Measurements from ENCODE around the gene RWDD3. TPM values are rescaled to one million over a fixed set of nuclear protein-coding genes. Genes with fewer than 3 reads are reported as not detected.

RWDD3 gene
- polyA plus RNA-seq, 4 donors = 18.1 to 36.5 (median 23.8) TPM

GRCh38 chr1:95222629-95223028 lies 11.4 kb upstream of the RWDD3 start:
- FAIRE-seq (no peak), DNase-seq (no peak)
- Histone ChIP-seq H3K4me1 (ENCODE audit: control insufficient read depth in 3 of 3, insufficient read depth in 2 of 3, low read depth in 1 of 3, low read length in 2 of 3) (no peaks in the 10 kb centered on the region), H3K4me3 (ENCODE audit: low read depth in 1 of 3, low read length in 3 of 3) (no peak overlapping the region), H3K27ac (ENCODE audit: low read depth in 1 of 3, low read length in 2 of 3) (no peak overlapping the region), H3K36me3 (ENCODE audit: control insufficient read depth in 3 of 3, insufficient read depth in 2 of 3, low read depth in 1 of 3, low read length in 3 of 3) (no peaks in the 10 kb centered on the region), H3K9me3 (ENCODE audit: control insufficient read depth in 2 of 2, insufficient read depth in 1 of 2, low read depth in 1 of 2, low read length in 1 of 2) (no peaks in the 10 kb centered on the region), H3K27me3 (ENCODE audit: control insufficient read depth in 3 of 3, insufficient read depth in 3 of 3, low read length in 3 of 3) (no peaks in the 10 kb centered on the region)
- 41 to 63% (median 54%) methylated on average over 2 of the region's 2 CpGs for WGBS, 3 donors

GRCh38 chr1:95223110-95223509 lies 10.9 kb upstream of the RWDD3 start:
- H3K9me3 ChIP-seq (ENCODE audit: control insufficient read depth in 2 of 2, insufficient read depth in 1 of 2, low read depth in 1 of 2, low read length in 1 of 2) = peaks cover 0 to 2% of the 10 kb centered on the region in 2 donors
- H3K36me3 ChIP-seq (ENCODE audit: control insufficient read depth in 3 of 3, insufficient read depth in 2 of 3, low read depth in 1 of 3, low read length in 3 of 3) = no peaks in the 10 kb centered on the region
- H3K27me3 ChIP-seq (ENCODE audit: control insufficient read depth in 3 of 3, insufficient read depth in 3 of 3, low read length in 3 of 3) = no peaks in the 10 kb centered on the region
- no peak for FAIRE-seq
- DNase-seq = peak in 1 of 2 donors; percentile 39
- H3K4me1 ChIP-seq (ENCODE audit: control insufficient read depth in 3 of 3, insufficient read depth in 2 of 3, low read depth in 1 of 3, low read length in 2 of 3) = no peaks in the 10 kb centered on the region
- no peak overlapping the region for H3K4me3 ChIP-seq (ENCODE audit: low read depth in 1 of 3, low read length in 3 of 3)
- H3K27ac ChIP-seq (ENCODE audit: low read depth in 1 of 3, low read length in 2 of 3) = no peak overlapping the region

GRCh38 chr1:95226781-95227660 lies 7.0 kb upstream of the RWDD3 start:
- Histone ChIP-seq H3K27me3 (ENCODE audit: control insufficient read depth in 3 of 3, insufficient read depth in 3 of 3, low read length in 3 of 3) (no peaks in the 10 kb centered on the region), H3K9me3 (ENCODE audit: control insufficient read depth in 2 of 2, insufficient read depth in 1 of 2, low read depth in 1 of 2, low read length in 1 of 2) (peaks cover 0 to 5% of the 10 kb centered on the region in 2 donors), H3K4me3 (ENCODE audit: low read depth in 1 of 3, low read length in 3 of 3) (no peak overlapping the region), H3K4me1 (ENCODE audit: control insufficient read depth in 3 of 3, insufficient read depth in 2 of 3, low read depth in 1 of 3, low read length in 2 of 3) (no peaks in the 10 kb centered on the region), H3K36me3 (ENCODE audit: control insufficient read depth in 3 of 3, insufficient read depth in 2 of 3, low read depth in 1 of 3, low read length in 3 of 3) (no peaks in the 10 kb centered on the region), H3K27ac (ENCODE audit: low read depth in 1 of 3, low read length in 2 of 3) (no peak overlapping the region)
- DNase-seq (no peak), FAIRE-seq (no peak)
- WGBS, 3 donors = 55 to 62% (median 59%) methylated on average over 3 of the region's 3 CpGs

GRCh38 chr1:95229037-95229436 lies 5.0 kb upstream of the RWDD3 start:
- H3K4me1 ChIP-seq (ENCODE audit: control insufficient read depth in 3 of 3, insufficient read depth in 2 of 3, low read depth in 1 of 3, low read length in 2 of 3) = peaks cover 0 to 2% (median 0%) of the 10 kb centered on the region in 3 donors
- no peak for DNase-seq
- H3K4me3 ChIP-seq (ENCODE audit: low read depth in 1 of 3, low read length in 3 of 3) = no peak overlapping the region
- no peak overlapping the region for H3K27ac ChIP-seq (ENCODE audit: low read depth in 1 of 3, low read length in 2 of 3)
- no peak for FAIRE-seq
- no peaks in the 10 kb centered on the region for H3K36me3 ChIP-seq (ENCODE audit: control insufficient read depth in 3 of 3, insufficient read depth in 2 of 3, low read depth in 1 of 3, low read length in 3 of 3)
- peaks cover 0 to 5% of the 10 kb centered on the region in 2 donors for H3K9me3 ChIP-seq (ENCODE audit: control insufficient read depth in 2 of 2, insufficient read depth in 1 of 2, low read depth in 1 of 2, low read length in 1 of 2)
- 82 to 83% (median 83%) methylated on average over 5 of the region's 5 CpGs for WGBS, 3 donors
- no peaks in the 10 kb centered on the region for H3K27me3 ChIP-seq (ENCODE audit: control insufficient read depth in 3 of 3, insufficient read depth in 3 of 3, low read length in 3 of 3)

GRCh38 chr1:95229706-95230105 lies 4.3 kb upstream of the RWDD3 start:
- DNase-seq (no peak), FAIRE-seq (no peak)
- no peak overlapping the region for H3K4me3 ChIP-seq (ENCODE audit: low read depth in 1 of 3, low read length in 3 of 3)
- H3K9me3 ChIP-seq (ENCODE audit: control insufficient read depth in 2 of 2, insufficient read depth in 1 of 2, low read depth in 1 of 2, low read length in 1 of 2) = peaks cover 0 to 5% of the 10 kb centered on the region in 2 donors
- peaks cover 0 to 2% (median 0%) of the 10 kb centered on the region in 3 donors for H3K4me1 ChIP-seq (ENCODE audit: control insufficient read depth in 3 of 3, insufficient read depth in 2 of 3, low read depth in 1 of 3, low read length in 2 of 3)
- H3K27ac ChIP-seq (ENCODE audit: low read depth in 1 of 3, low read length in 2 of 3) = no peak overlapping the region
- H3K36me3 ChIP-seq (ENCODE audit: control insufficient read depth in 3 of 3, insufficient read depth in 2 of 3, low read depth in 1 of 3, low read length in 3 of 3) = no peaks in the 10 kb centered on the region
- no peaks in the 10 kb centered on the region for H3K27me3 ChIP-seq (ENCODE audit: control insufficient read depth in 3 of 3, insufficient read depth in 3 of 3, low read length in 3 of 3)

GRCh38 chr1:95230256-95230655 lies 3.8 kb upstream of the RWDD3 start:
- no peak overlapping the region for H3K4me3 ChIP-seq (ENCODE audit: low read depth in 1 of 3, low read length in 3 of 3)
- no peaks in the 10 kb centered on the region for H3K27me3 ChIP-seq (ENCODE audit: control insufficient read depth in 3 of 3, insufficient read depth in 3 of 3, low read length in 3 of 3)
- FAIRE-seq (no peak), DNase-seq (no peak)
- 78 to 88% (median 85%) methylated on average over 2 of the region's 2 CpGs for WGBS, 3 donors
- no peak overlapping the region for H3K27ac ChIP-seq (ENCODE audit: low read depth in 1 of 3, low read length in 2 of 3)
- H3K36me3 ChIP-seq (ENCODE audit: control insufficient read depth in 3 of 3, insufficient read depth in 2 of 3, low read depth in 1 of 3, low read length in 3 of 3) = no peaks in the 10 kb centered on the region
- H3K9me3 ChIP-seq (ENCODE audit: control insufficient read depth in 2 of 2, insufficient read depth in 1 of 2, low read depth in 1 of 2, low read length in 1 of 2) = peaks cover 0 to 5% of the 10 kb centered on the region in 2 donors
- H3K4me1 ChIP-seq (ENCODE audit: control insufficient read depth in 3 of 3, insufficient read depth in 2 of 3, low read depth in 1 of 3, low read length in 2 of 3) = peaks cover 0 to 2% (median 0%) of the 10 kb centered on the region in 3 donors

- Histone ChIP-seq H3K4me1 (ENCODE audit: control insufficient read depth in 3 of 3, insufficient read depth in 2 of 3, low read depth in 1 of 3, low read length in 2 of 3) (peaks cover 0 to 2% (median 0%) of the 10 kb centered on the region in 3 donors), H3K27ac (ENCODE audit: low read depth in 1 of 3, low read length in 2 of 3) (no peak overlapping the region), H3K36me3 (ENCODE audit: control insufficient read depth in 3 of 3, insufficient read depth in 2 of 3, low read depth in 1 of 3, low read length in 3 of 3) (no peaks in the 10 kb centered on the region), H3K4me3 (ENCODE audit: low read depth in 1 of 3, low read length in 3 of 3) (no peak overlapping the region), H3K9me3 (ENCODE audit: control insufficient read depth in 2 of 2, insufficient read depth in 1 of 2, low read depth in 1 of 2, low read length in 1 of 2) (peaks cover 0 to 5% of the 10 kb centered on the region in 2 donors), H3K27me3 (ENCODE audit: control insufficient read depth in 3 of 3, insufficient read depth in 3 of 3, low read length in 3 of 3) (no peaks in the 10 kb centered on the region)
- WGBS, 3 donors = 53 to 66% (median 62%) methylated on average over 3 of the region's 3 CpGs
- FAIRE-seq (no peak), DNase-seq (peak in 1 of 2 donors; percentile 37)
These were observed 3.2 kb upstream of the RWDD3 start for GRCh38 chr1:95230768-95231191.

GRCh38 chr1:95232646-95233318 lies 1.2 kb upstream of the RWDD3 start:
- H3K36me3 ChIP-seq (ENCODE audit: control insufficient read depth in 3 of 3, insufficient read depth in 2 of 3, low read depth in 1 of 3, low read length in 3 of 3) = peaks cover 0 to 4% (median 0%) of the 10 kb centered on the region in 3 donors
- DNase-seq (no peak), FAIRE-seq (no peak)
- no peaks in the 10 kb centered on the region for H3K27me3 ChIP-seq (ENCODE audit: control insufficient read depth in 3 of 3, insufficient read depth in 3 of 3, low read length in 3 of 3)
- peak overlapping the region in 2 of 3 donors; percentile 89 to 99 for H3K27ac ChIP-seq (ENCODE audit: low read depth in 1 of 3, low read length in 2 of 3)
- WGBS, 3 donors = 32 to 49% (median 48%) methylated on average over 8 of the region's 8 CpGs
- peaks cover 0 to 2% (median 0%) of the 10 kb centered on the region in 3 donors for H3K4me1 ChIP-seq (ENCODE audit: control insufficient read depth in 3 of 3, insufficient read depth in 2 of 3, low read depth in 1 of 3, low read length in 2 of 3)
- peaks cover 0 to 5% of the 10 kb centered on the region in 2 donors for H3K9me3 ChIP-seq (ENCODE audit: control insufficient read depth in 2 of 2, insufficient read depth in 1 of 2, low read depth in 1 of 2, low read length in 1 of 2)
- peak overlapping the region in 2 of 3 donors; percentile 87 to 96 for H3K4me3 ChIP-seq (ENCODE audit: low read depth in 1 of 3, low read length in 3 of 3)
